KBM-7 (cell line): Measurements from ENCODE around the gene OR56A5.
"Not testable (repeated sequence)": the region's sequence is repeated elsewhere in the genome, so short reads cannot be mapped to it uniquely, and the experiment has no call there.

Experiments
- DNase-seq: peaks from one replicate; pipeline ENCODE4 v3.0.0-alpha.2; 2015
- in situ Hi-C: fragments of 300-500 bp; cut with MboI; formaldehyde crosslinking; loops from 2 replicates; pipeline ENCODE4 v1.14.3; 2020; ENCODE audit warnings: low sequenced_read_pairs, low pct_unique_long_range_greater_than_20kb, mixed read lengths

OR56A5 gene, protein sequence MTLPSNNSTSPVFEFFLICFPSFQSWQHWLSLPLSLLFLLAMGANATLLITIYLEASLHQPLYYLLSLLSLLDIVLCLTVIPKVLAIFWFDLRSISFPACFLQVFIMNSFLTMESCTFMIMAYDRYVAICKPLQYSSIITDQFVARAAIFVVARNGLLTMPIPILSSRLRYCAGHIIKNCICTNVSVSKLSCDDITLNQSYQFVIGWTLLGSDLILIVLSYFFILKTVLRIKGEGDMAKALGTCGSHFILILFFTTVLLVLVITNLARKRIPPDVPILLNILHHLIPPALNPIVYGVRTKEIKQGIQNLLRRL

GRCh38 chr11:5968394-5968793 lies at the start of gene OR56A5:
Gene OR56A5 (minus strand): TSS chr11:5968494. CDS start chr11:5968494, 0 bp downstream.
- no peak for DNase-seq
- in situ Hi-C loops, result no loop called here

- in situ Hi-C loops, result no loop called here
- no peak for DNase-seq
Measured at GRCh38 chr11:6013042-6013441, 44.7 kb upstream of the OR56A5 start.

- DNase-seq, result no peak
- in situ Hi-C loops, result no loop called here
Measured at GRCh38 chr11:6012035-6012668, 43.9 kb upstream of the OR56A5 start.

DNA sequence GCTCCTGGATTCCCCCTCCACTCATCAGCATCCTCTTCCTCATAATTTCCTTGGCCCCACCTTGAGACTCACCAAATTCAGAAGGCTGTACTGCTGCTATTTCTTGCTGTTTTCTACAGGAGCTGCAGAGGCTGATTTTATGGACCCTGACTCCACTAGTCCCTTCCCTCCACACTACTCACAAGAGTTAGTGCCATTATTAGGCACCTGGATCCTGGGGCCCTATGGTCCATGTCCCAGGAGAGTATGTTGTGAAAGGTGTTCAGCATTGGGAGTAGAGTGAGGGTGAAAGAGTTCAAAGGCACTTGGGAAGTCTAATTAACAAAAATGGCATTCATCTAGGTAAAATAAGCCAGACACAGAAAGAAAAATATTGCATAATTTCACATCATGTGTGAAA lies 38.6 kb upstream of the OR56A5 start, which contains the start of gene OR56A4:
Gene OR56A4, minus strand, starts transcription at position 101 of the 400 bp plus-strand sequence. CDS start 3,954 bp downstream, outside the sequence.
- in situ Hi-C loops, result no loop called here

DNA sequence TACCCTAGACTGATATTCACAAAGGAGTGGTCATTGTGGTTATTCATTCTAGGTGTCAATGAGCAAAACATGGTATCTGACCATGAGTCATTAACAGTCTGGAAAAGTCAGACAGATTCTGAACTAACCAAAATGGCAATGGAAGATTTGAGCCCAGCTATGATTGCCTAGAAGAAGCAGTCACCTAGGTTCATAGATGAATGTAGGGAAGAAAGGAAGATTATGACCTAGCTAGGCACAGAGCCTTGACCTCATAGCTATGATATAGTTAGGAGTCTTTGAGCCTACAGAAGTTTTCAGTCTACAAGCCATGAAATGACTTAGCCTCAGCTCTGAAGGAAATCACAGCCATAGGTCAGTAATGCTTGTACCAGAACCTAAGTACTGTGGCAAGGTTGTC lies 38.1 kb upstream of the OR56A5 start:
- in situ Hi-C loops, result no loop called here
- no peak for DNase-seq

More for the DNA sequence above, 38.6 kb upstream of the OR56A5 start, which contains the start of gene OR56A4:
- no peak for DNase-seq

DNA sequence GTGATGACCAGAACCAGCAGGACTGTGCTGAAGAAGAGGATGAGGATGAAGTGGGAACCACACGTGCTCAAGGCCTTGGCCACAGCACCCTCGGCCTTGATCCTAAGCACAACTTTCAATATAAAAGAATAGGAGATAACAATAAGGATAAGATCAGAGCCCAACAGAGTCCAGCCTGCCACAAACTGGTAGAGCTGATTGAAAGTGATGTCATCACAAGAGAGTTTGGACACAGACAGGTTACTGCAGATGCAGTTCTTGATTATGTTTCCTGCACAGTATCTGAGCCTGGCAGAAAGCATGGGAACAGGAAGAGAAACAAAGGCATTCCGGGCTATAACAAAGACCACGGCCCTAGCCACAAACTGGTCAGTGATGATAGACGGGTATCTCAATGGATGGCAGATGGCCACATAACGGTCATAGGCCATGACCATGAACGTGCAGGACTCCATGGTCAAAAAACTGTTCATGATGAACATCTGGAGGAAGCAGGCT lies 34.0 kb upstream of the OR56A5 start:
- in situ Hi-C loops, result no loop called here
- no peak for DNase-seq

GRCh38 chr11:5994791-5995190 lies 26.5 kb upstream of the OR56A5 start:
- no peak for DNase-seq
- in situ Hi-C loops, result no loop called here

DNA sequence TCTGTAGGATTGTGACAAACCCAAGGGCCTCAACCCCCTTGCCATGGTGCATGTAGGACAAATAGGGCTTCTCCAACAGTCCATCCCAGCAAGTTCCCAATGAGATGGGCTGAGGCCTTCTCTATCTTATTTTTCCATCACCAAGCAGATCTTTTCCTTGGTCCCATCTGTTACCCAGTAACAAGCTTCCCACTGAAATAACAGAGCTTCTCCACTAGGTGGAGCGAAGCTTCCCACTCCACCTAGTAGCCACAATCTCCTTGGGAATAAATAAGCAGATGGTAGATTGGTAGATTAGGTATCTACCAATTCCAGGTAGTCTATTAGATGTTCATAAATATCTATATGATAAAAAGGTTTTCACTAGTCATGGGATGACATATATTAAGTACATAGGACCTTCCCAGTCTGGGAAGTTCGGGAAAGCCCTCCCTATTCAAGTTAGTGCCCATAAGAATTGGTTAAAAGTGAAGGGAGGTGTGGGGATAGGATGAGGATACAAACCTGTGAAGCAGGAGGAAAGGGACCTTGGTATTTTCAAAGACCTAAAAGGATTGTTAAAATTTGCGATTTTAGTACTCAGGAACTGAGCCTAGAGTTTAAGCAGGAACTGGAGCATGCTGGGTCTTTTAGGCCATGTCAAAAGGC lies 24.4 kb upstream of the OR56A5 start:
- DNase-seq, result peak; percentile 37
- in situ Hi-C loops, result no loop called here

DNA sequence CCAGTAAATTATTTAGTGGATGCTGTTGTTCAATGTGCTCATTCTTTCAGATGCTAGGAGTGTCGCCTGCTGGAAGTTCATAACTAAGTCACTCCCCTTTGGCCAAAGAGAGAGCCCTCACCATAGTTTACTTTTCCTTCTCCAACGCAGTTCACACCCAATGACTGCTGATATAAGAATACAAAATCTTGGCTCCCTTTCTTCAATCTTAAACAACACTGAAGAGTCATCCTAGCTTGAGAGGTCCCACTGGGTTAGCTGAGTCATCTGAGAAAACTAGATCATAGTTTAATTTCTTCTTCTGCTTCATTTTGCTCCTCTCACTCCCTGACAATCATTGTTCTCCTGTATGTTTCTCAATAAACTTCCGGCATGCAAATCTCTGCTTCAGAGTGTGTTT lies 23.9 kb upstream of the OR56A5 start:
- DNase-seq, result no peak
- in situ Hi-C loops, result no loop called here

DNA sequence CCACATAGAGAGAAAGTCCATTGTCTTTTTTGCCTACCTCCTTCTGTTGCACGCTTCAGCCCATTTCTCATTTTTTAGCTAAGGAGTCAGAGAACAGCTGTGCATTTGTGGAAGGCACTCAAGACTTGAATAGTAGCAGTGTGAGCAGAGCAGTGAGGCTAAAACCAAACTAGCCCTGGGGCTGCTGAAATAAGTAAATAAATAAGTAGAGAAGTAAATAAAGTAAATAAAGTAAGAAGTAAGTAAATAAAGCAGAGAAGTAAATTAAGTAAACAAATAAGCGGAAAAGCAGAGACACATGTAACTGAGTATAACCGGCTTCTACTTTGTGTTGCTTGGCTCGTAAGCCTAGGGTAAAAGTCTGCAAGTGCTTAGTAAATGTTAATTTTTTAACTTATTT lies 20.9 kb upstream of the OR56A5 start:
- no peak for DNase-seq
- in situ Hi-C loops, result no loop called here

GRCh38 chr11:5986885-5987284 lies 18.6 kb upstream of the OR56A5 start, which contains the start of gene OR52L1:
Gene OR52L1 (minus strand): TSS chr11:5986985. CDS start chr11:5986930, 55 bp downstream.
- DNase-seq, result no peak
- in situ Hi-C loops, result no loop called here

DNA sequence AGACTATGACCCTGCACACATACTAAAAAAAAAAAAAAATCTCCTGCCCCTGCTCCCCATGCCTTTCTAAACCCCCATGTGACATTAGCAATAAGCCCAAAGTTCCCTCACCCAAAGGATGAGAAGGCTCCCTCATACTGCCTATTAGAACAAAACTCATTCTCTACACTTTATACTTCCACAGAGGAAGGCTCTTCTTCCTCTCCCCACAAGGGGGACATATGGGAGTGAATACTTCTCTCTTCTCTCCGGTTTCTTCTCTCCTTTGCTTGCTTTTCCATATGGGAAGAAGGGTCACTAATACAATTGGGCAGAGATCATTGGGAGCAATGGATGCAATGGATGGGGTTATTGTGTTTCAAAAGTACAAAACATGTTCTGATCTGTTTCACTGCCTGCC lies 15.1 kb upstream of the OR56A5 start:
- DNase-seq, result no peak
- in situ Hi-C loops, result no loop called here

GRCh38 chr11:5973530-5973929 lies 5.2 kb upstream of the OR56A5 start:
- in situ Hi-C loops, result no loop called here
- DNase-seq, result no peak

DNA sequence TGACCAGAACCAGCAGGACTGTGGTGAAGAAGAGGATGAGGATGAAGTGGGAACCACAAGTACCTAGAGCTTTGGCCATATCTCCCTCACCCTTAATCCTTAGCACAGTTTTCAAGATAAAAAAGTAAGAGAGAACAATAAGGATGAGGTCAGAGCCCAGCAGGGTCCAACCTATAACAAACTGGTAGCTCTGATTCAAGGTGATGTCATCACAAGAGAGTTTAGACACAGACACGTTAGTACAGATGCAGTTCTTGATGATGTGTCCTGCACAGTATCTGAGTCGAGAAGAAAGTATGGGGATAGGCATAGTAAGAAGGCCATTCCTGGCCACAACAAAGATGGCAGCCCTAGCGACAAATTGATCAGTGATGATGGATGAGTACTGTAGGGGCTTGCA lies 586 bp downstream of the OR56A5 start:
- DNase-seq, result no peak
- in situ Hi-C loops, result no loop called here

GRCh38 chr11:5966958-5967357 lies 1.3 kb downstream of the OR56A5 start:
- in situ Hi-C loops, result no loop called here
- no peak for DNase-seq

GRCh38 chr11:5960704-5961320 lies 7.5 kb downstream of the OR56A5 start:
- DNase-seq, in situ Hi-C loops: not testable (repeated sequence)

DNA sequence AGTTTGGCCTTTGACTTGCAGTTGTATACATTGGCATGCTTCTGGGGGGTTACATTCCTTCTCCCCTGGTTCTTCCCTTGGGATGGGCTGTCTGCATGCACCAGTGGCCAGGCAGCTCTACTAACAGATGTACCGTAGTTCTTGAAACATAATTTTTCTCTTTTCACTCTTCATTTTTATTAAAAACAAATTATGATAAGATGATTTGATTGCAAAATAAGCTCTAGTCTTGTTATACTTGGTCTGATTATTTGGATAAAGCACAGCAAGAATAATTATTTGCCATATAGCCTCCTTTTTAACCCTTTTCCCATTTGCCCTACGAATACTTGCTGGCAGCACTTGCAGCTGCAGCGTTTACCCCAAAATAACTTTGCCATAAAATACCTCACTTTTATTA lies 12.7 kb downstream of the OR56A5 start:
- in situ Hi-C loops, result no loop called here
- no peak for DNase-seq

DNA sequence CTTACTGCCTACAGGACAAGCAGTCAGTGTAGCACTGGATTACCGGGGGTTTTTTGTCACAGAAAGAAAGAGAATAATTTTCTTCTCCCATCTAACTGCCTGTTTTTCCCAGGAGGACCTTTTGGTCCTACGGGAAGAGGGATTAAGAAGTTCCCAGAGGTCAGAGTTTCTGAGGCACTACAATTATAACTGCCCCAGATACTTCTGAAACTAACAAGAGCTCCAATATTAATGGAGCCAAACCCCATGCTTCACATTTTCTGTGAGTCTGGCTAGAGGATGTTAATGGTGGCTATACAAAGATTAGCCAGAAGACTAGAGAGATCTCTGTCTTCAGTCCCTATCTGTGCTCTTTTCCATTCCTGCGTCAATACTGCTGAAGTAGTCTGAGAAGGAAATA lies 26.3 kb downstream of the OR56A5 start, which contains the start of gene OR56A3:
Gene OR56A3, plus strand, starts transcription at position 301 of the 400 bp plus-strand sequence. CDS start 5,096 bp downstream, outside the sequence.
- in situ Hi-C loops, result no loop called here
- DNase-seq, result no peak

DNA sequence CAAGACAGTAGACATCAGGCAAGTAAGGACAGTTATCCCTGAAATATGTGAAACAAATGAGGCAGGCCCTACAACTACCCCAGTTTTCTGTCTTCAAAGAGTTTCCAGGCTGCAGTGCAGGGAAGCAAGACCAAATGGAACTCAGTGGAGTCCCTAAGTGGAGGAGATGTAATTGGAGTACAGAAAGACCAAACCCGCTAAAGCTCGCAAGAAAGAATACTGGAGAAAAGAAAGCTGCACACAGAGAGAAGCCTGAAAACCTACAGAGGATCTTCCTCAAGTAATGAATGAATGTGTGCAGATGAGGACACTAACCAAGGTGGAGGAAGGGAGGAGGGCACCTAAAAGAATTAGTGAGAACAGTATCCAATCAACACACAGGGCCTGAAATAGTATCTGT lies 27.5 kb downstream of the OR56A5 start:
- no peak for DNase-seq
- in situ Hi-C loops, result no loop called here
